Measurements from ENCODE around the gene TRHDE. TPM values are rescaled to one million over a fixed set of nuclear protein-coding genes. Genes with fewer than 3 reads are reported as not detected.

Gene TRHDE, protein sequence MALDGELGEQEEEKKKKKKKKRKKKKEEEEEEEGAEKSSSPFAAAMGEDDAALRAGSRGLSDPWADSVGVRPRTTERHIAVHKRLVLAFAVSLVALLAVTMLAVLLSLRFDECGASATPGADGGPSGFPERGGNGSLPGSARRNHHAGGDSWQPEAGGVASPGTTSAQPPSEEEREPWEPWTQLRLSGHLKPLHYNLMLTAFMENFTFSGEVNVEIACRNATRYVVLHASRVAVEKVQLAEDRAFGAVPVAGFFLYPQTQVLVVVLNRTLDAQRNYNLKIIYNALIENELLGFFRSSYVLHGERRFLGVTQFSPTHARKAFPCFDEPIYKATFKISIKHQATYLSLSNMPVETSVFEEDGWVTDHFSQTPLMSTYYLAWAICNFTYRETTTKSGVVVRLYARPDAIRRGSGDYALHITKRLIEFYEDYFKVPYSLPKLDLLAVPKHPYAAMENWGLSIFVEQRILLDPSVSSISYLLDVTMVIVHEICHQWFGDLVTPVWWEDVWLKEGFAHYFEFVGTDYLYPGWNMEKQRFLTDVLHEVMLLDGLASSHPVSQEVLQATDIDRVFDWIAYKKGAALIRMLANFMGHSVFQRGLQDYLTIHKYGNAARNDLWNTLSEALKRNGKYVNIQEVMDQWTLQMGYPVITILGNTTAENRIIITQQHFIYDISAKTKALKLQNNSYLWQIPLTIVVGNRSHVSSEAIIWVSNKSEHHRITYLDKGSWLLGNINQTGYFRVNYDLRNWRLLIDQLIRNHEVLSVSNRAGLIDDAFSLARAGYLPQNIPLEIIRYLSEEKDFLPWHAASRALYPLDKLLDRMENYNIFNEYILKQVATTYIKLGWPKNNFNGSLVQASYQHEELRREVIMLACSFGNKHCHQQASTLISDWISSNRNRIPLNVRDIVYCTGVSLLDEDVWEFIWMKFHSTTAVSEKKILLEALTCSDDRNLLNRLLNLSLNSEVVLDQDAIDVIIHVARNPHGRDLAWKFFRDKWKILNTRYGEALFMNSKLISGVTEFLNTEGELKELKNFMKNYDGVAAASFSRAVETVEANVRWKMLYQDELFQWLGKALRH
- total RNA-seq = 0.51 and 0.66 TPM in 2 replicates
- long read RNA-seq = 0 reads

DNA sequence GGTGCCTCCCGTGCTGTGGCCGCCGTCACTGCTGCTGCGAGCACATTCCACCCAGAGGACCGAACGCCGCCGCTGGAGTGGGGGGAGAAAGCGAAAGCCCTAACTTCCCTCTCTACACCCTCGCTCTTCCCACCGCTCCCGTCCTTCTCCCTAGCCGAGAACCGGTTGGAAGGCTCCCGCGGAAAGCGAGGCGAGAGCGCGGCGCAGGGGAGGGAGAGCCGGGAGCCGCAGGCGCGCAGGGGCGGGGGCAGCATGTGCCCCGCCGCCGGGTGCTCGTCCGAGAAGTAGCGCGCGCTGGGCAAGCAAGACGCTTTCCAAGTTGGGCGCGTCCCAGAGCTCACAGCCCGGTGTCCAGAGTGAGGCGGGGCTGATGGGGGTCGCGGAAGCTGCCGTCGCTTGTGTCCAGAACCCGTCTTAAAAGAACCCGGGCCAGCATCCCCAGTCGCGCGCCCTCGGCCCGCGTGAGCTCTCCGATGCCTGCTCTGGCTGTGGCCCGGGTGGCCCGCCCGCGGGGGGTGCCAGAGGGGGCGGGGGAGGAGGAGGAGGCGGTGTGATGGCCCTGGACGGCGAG, at the start of gene TRHDE:
Gene TRHDE, plus strand, starts transcription at position 280 of the 571 bp plus-strand sequence. Its CDS starts 274 bp downstream, at position 554.
- peak; percentile 36 for DNase-seq (ENCODE audit: low read depth, low spot score)
- peaks cover 83% of the 10 kb centered on the region for H3K27me3 Mint-ChIP-seq (ENCODE audit: low read depth)

DNA sequence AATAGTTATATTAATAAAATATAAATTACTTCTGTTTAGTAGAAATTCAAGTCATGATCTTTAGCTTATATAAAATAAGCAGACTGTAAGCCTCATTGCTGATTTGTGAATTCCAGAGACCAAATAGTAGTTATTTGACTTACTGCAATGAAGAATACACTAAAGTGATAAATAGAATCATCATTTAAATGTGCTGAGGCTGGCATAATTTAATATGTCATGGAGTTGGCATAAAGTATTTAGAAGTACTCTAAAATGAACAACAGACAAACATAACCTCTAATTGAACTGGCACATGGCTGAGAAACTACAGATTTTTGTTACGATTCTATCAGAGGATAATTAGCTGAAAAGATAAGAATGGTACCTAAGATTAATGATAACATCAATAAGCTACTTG, 45.7 kb upstream of the TRHDE start:
- Mint-ChIP-seq H3K36me3 (ENCODE audit: low read depth) (no peaks in the 10 kb centered on the region), H3K4me3 (no peak overlapping the region), H3K27me3 (ENCODE audit: low read depth) (no peaks in the 10 kb centered on the region), H3K27ac (ENCODE audit: unreplicated experiment) (no peak overlapping the region), H3K9me3 (no peaks in the 10 kb centered on the region), H3K4me1 (no peaks in the 10 kb centered on the region)
- no peak for DNase-seq (ENCODE audit: low read depth, low spot score)
- TF ChIP-seq, protein P1, sequence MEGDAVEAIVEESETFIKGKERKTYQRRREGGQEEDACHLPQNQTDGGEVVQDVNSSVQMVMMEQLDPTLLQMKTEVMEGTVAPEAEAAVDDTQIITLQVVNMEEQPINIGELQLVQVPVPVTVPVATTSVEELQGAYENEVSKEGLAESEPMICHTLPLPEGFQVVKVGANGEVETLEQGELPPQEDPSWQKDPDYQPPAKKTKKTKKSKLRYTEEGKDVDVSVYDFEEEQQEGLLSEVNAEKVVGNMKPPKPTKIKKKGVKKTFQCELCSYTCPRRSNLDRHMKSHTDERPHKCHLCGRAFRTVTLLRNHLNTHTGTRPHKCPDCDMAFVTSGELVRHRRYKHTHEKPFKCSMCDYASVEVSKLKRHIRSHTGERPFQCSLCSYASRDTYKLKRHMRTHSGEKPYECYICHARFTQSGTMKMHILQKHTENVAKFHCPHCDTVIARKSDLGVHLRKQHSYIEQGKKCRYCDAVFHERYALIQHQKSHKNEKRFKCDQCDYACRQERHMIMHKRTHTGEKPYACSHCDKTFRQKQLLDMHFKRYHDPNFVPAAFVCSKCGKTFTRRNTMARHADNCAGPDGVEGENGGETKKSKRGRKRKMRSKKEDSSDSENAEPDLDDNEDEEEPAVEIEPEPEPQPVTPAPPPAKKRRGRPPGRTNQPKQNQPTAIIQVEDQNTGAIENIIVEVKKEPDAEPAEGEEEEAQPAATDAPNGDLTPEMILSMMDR (conservative IDR thresholded peaks at IDR 0.05) = no peak

More for the DNA sequence above, at the start of gene TRHDE:
- Mint-ChIP-seq H3K36me3 (ENCODE audit: low read depth) (no peaks in the 10 kb centered on the region), H3K27ac (ENCODE audit: unreplicated experiment) (peak within 1 kb of the TSS; percentile 35), H3K4me3 (peak within 1 kb of the TSS; percentile 95), H3K4me1 (peaks cover 16% of the 10 kb centered on the region), H3K9me3 (no peaks in the 10 kb centered on the region)
- TF ChIP-seq, protein P1 (conservative IDR thresholded peaks at IDR 0.05) = no peak

DNA sequence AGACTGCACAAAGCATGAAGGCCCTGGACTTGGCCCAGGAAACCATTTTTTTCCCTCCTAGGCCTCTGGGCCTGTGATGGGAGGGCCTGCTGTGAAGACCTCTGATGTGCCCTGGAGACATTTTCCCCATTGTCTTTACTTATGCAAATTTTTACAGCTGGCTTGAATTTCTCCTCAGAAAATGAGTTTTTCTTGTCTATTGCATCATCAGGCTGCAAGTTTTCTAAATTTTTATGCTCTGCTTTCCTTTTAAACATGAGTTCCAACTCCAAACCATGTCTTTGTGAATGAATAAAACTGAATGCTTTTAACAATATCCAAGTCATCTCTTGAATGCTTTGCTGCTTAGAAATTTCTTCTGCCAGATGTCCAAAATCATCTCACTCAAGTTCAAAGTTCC, 43.7 kb upstream of the TRHDE start:
- H3K27ac Mint-ChIP-seq (ENCODE audit: unreplicated experiment) = peak overlapping the region; percentile 27
- no peaks in the 10 kb centered on the region for H3K36me3 Mint-ChIP-seq (ENCODE audit: low read depth)
- no peaks in the 10 kb centered on the region for H3K27me3 Mint-ChIP-seq (ENCODE audit: low read depth)
- no peak overlapping the region for H3K4me3 Mint-ChIP-seq
- no peak for DNase-seq (ENCODE audit: low read depth, low spot score)
- TF ChIP-seq, protein P1 (conservative IDR thresholded peaks at IDR 0.05) = no peak
- no peaks in the 10 kb centered on the region for H3K4me1 Mint-ChIP-seq
- H3K9me3 Mint-ChIP-seq = no peaks in the 10 kb centered on the region

DNA sequence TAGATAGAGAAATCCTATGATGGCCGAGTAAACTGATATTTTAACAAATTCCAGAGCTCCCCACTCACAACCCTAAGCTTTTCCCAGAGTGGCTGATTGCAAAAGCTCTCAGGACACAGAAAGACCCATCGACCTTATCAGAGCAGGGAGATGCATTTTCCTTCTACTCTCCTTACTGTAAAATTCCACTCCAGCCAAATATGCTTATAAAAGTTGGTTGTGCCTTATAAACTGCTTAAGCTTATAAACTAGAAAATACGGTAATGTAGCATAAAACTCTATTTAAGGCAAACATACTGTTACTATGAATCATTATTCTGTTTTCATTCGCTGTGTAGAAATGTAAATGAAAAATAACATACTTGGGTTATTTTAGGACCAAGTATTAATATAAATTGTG, 41.6 kb upstream of the TRHDE start:
- TF ChIP-seq, protein P1 (conservative IDR thresholded peaks at IDR 0.05) = no peak
- Mint-ChIP-seq H3K4me1 (no peaks in the 10 kb centered on the region), H3K9me3 (no peaks in the 10 kb centered on the region), H3K27ac (ENCODE audit: unreplicated experiment) (no peak overlapping the region), H3K4me3 (no peak overlapping the region), H3K27me3 (ENCODE audit: low read depth) (no peaks in the 10 kb centered on the region), H3K36me3 (ENCODE audit: low read depth) (no peaks in the 10 kb centered on the region)
- no peak for DNase-seq (ENCODE audit: low read depth, low spot score)

DNA sequence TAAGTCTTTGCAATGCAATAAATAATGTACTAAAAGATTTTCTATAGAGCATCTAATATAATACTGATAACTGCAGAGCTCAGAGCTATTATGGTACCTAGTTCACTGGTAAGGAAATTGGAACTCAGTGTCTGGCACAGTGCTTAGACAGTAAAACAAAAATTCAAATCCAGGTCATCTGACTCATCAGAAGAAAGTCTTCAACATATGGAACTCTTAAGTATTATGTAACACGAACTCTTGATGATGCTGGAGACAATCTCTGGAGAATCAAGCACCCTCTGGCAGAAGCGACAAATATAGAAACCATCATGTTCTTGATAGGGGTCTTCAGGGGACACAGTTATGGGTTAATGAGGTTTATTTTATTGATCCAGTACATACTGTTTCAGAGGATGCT, 37.3 kb upstream of the TRHDE start:
- TF ChIP-seq, protein P1 (conservative IDR thresholded peaks at IDR 0.05) = no peak
- Mint-ChIP-seq H3K27ac (ENCODE audit: unreplicated experiment) (no peak overlapping the region), H3K4me3 (no peak overlapping the region), H3K27me3 (ENCODE audit: low read depth) (no peaks in the 10 kb centered on the region), H3K4me1 (no peaks in the 10 kb centered on the region), H3K9me3 (no peaks in the 10 kb centered on the region), H3K36me3 (ENCODE audit: low read depth) (no peaks in the 10 kb centered on the region)
- DNase-seq (ENCODE audit: low read depth, low spot score) = no peak

All from neural crest cell (in vitro differentiated cells).